GM23338 (cell line): ENCODE measurements around the gene APOA1. TPM values are rescaled to one million over a fixed set of nuclear protein-coding genes. Genes with fewer than 3 reads are reported as not detected.

Source experiments
- ATAC-seq: fragments of 200-7000 bp; cut with Tn5 transposase; 3 replicates; pipeline ENCODE4 v1.9.1; 2020
- DNase-seq: peaks from one replicate; pipeline ENCODE4 v3.0.0-alpha.2; 2015; ENCODE audit warnings: low spot score
- H2AFZ ChIP-seq: fragments of 200-600 bp; sonication (generic); 2 replicates; pipeline ENCODE4 v1.8.0; 2016; ENCODE audit warnings: antibody characterized with exemption, mild to moderate bottlenecking, moderate library complexity
- H3F3A ChIP-seq: fragments of 200-600 bp; sonication (generic); replicated peaks from 2 replicates; pipeline ENCODE4 v1.8.0; 2017; ENCODE audit warnings: antibody characterized with exemption, mixed run types, low read depth
- H3K27ac ChIP-seq: fragments of 200-600 bp; sonication (generic); 2 replicates; pipeline ENCODE4 v1.6.1; 2016; ENCODE audit warnings: low read depth
- H3K27me3 ChIP-seq: fragments of 200-600 bp; sonication (generic); 2 replicates; pipeline ENCODE4 v1.8.0; 2016; ENCODE audit warnings: mild to moderate bottlenecking, mixed run types, moderate library complexity; ENCODE audit not compliant: insufficient read depth
- H3K36me3 ChIP-seq: fragments of 200-600 bp; sonication (generic); 2 replicates; pipeline ENCODE4 v1.8.0; 2016; ENCODE audit warnings: mild to moderate bottlenecking; ENCODE audit not compliant: insufficient read depth
- H3K4me1 ChIP-seq: fragments of 200-600 bp; sonication (generic); 2 replicates; pipeline ENCODE4 v1.8.0; 2016; ENCODE audit warnings: mild to moderate bottlenecking, moderate library complexity; ENCODE audit not compliant: insufficient read depth
- H3K4me2 ChIP-seq: fragments of 200-600 bp; sonication (generic); 2 replicates; pipeline ENCODE4 v1.7.1; 2017; ENCODE audit warnings: mixed run types
- H3K4me3 ChIP-seq: fragments of 200-600 bp; sonication (generic); 2 replicates; pipeline ENCODE4 v1.6.1; 2016; ENCODE audit warnings: mixed run types
- H3K79me2 ChIP-seq: fragments of 200-600 bp; sonication (generic); replicated peaks from 2 replicates; pipeline ENCODE4 v1.8.0; 2017; ENCODE audit warnings: mild to moderate bottlenecking; ENCODE audit not compliant: insufficient read depth
- H3K9me2 ChIP-seq: fragments of 200-600 bp; sonication (generic); 2 replicates; pipeline ENCODE4 v1.8.0; 2017; ENCODE audit not compliant: insufficient read depth
- H4K20me1 ChIP-seq: fragments of 200-600 bp; sonication (generic); replicated peaks from 2 replicates; pipeline ENCODE4 v1.8.0; 2017; ENCODE audit warnings: mild to moderate bottlenecking; ENCODE audit not compliant: insufficient read depth
- H3K27ac Mint-ChIP-seq: 2 replicates; pipeline ENCODE4 v1.8.0; 2020; ENCODE audit warnings: inconsistent platforms, mild to moderate bottlenecking, moderate library complexity, mixed read lengths
- H3K27me3 Mint-ChIP-seq: 3 replicates; pipeline ENCODE4 v1.8.0; 2022; ENCODE audit warnings: low read depth, mild to moderate bottlenecking, moderate library complexity, mixed read lengths, inconsistent platforms; ENCODE audit not compliant: insufficient read depth, poor library complexity
- H3K36me3 Mint-ChIP-seq: 3 replicates; pipeline ENCODE4 v1.8.0; 2021; ENCODE audit warnings: low read depth, mild to moderate bottlenecking, inconsistent platforms, moderate library complexity, mixed read lengths
- H3K4me1 Mint-ChIP-seq: 3 replicates; pipeline ENCODE4 v1.8.0; 2020; ENCODE audit warnings: mild to moderate bottlenecking, inconsistent platforms, mixed read lengths
- H3K4me3 Mint-ChIP-seq: 3 replicates; pipeline ENCODE4 v1.8.0; 2021; ENCODE audit warnings: moderate library complexity, mild to moderate bottlenecking, inconsistent platforms, mixed read lengths
- H3K9me3 Mint-ChIP-seq: 3 replicates; pipeline ENCODE4 v1.8.0; 2020; ENCODE audit warnings: moderate library complexity, mild to moderate bottlenecking, inconsistent platforms, mixed read lengths
- EZH2 ChIP-seq: fragments of 200-600 bp; sonication (generic); IDR thresholded peaks from one replicate; pipeline ENCODE4 v1.8.0; 2017; ENCODE audit warnings: antibody characterized with exemption, mild to moderate bottlenecking, low read depth; ENCODE audit not compliant: unreplicated experiment
- ZNF114 ChIP-seq: fragments of 250-450 bp; sonication (Bioruptor Pico); IDR thresholded peaks from 2 replicates; pipeline ENCODE4 v1.5.0; 2020; ENCODE audit warnings: mild to moderate bottlenecking, moderate library complexity
- ZNF462 ChIP-seq: fragments of 250-450 bp; sonication (Bioruptor Pico); IDR thresholded peaks from 2 replicates; pipeline ENCODE4 v1.5.0; 2020; ENCODE audit warnings: mild to moderate bottlenecking, moderate library complexity
- polyA plus RNA-seq: library from polyadenylated mRNA; unstranded; fragments of >200 nt; fragmentation: Nextera tagmentation; extraction: Ambion mirVana; gene quantifications from 2 replicates; pipeline ENCODE4 v1.2.1, GENCODE V29; 2016
- total RNA-seq: library from RNA; depleted of rRNA; stranded (reverse); fragments of >200 nt; shearing (Covaris generic); gene quantifications from 2 replicates; pipeline ENCODE4 v1.2.3, GENCODE V29; 2014

APOA1 gene
- total and polyA plus RNA-seq, 2 experiments from 2014 or later = 0.60 TPM; not detected in 1

- peak; percentile 97 for TF ChIP-seq ZNF462 (CRISPR knock-in tag)
Observed at GRCh38 chr11:116835791-116836631, 1.4 kb downstream of the APOA1 start (continued).

DNA sequence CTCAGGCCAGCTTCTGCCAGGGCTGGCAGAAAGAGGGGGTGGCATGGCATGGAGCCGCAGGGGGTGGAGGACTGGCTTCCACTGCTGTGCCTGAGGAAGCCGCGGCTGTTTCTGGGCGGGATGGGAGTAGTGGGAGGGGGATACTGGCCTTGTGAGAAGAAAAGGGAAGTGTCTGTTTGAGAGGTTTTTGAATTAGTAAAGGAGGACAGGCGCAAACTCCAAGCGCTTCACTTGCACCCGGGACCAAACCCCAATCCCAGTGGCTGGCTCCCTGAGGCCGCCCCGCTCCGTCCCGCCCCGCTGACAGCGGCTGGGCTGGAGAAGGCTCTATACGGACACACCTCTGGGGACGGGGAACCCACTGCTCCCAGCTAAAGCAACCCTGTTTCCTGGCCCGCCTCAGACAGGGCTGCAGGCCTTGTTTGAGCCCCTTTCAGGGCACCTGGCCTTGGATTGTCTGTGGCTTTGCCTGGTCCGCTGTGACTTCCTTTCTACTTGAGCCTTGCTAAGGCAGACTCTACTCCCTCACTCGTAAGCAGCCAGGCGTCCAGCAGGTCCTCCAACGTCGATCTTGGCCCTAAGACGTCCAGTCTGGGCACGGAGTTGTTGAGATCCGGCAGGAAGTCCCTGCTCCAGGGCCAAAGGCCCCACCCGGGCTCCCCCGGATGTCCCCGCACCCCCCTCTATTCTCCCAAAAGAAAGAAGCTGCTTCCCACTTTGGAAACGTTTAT is 2.2 kb downstream of the APOA1 start:
- Histone ChIP-seq H3F3A (0 out of 2 replicates have a peak, but pooled peaks cover 3% of the 10 kb centered on the region), H3K36me3 (no peaks in the 10 kb centered on the region), H2AFZ (peak overlapping the region; percentile 100), H3K27me3 (no peaks in the 10 kb centered on the region), H4K20me1 (no peaks in the 10 kb centered on the region), H3K4me2 (peak overlapping the region; percentile 92), H3K4me3 (peak overlapping the region; percentile 65), H3K4me1 (peaks cover 6% of the 10 kb centered on the region; the same call in 1 of the 2 replicates), H3K27ac (no peak overlapping the region), H3K79me2 (no peaks in the 10 kb centered on the region), H3K9me2 (no peaks in the 10 kb centered on the region)
- Mint-ChIP-seq H3K4me1 (peaks cover 33% of the 10 kb centered on the region), H3K27ac (no peak overlapping the region), H3K4me3 (peak overlapping the region; percentile 69), H3K27me3 (peaks cover 19% of the 10 kb centered on the region), H3K9me3 (no peaks in the 10 kb centered on the region), H3K36me3 (no peaks in the 10 kb centered on the region)
- DNase-seq = peak; percentile 41
- ATAC-seq = peak; percentile 55
- TF ChIP-seq EZH2 = no peak
- no peak for TF ChIP-seq ZNF462 (CRISPR knock-in tag)
- no peak for TF ChIP-seq ZNF114
